ENCODE data around the gene PPIL4.

The PPIL4 gene, protein sequence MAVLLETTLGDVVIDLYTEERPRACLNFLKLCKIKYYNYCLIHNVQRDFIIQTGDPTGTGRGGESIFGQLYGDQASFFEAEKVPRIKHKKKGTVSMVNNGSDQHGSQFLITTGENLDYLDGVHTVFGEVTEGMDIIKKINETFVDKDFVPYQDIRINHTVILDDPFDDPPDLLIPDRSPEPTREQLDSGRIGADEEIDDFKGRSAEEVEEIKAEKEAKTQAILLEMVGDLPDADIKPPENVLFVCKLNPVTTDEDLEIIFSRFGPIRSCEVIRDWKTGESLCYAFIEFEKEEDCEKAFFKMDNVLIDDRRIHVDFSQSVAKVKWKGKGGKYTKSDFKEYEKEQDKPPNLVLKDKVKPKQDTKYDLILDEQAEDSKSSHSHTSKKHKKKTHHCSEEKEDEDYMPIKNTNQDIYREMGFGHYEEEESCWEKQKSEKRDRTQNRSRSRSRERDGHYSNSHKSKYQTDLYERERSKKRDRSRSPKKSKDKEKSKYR

DNA sequence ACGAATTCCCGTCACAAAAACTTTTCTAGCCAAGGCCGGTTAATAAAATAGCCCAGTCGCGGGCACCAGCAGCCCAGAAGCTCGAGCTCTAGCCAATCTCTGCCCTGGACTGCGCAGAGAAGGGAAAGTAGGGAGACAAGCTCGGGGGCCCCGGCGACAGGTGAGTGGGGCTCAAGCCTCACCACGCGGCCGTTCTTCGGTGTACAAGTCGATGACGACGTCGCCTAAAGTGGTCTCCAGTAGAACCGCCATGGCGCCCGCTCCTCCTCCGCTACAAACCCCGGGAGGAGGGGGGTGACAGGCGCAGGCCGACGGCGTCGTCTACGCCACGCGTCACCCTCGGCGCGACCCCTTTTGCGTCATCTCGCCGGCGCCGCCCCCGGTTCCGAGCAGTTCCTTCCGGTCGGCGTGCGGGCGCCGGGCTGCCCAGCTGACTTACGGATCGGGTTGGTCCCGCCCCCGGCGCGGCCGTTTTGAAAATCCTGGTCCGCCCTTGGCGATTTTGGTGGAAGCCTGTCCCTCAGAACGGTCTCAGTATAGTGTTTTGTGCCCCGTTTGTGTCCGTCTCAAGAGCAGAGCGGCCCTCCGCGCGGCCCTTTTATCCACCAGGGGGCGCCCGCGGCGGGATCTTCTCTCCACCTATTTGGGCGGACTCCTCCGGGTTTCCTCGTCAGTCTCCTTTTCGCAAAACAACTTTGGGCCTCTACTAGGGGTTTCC lies at the start of gene PPIL4:
TSS of gene PPIL4 (minus strand) at position 290 of the 718 bp plus-strand sequence. CDS start at position 252, 38 bp downstream.
- Mint-ChIP-seq H3K27ac (peak within 1 kb of the TSS; percentile 99), H3K27me3 (ENCODE audit: low read depth) (peaks cover 14% of the 10 kb centered on the region), H3K4me3 (peak within 1 kb of the TSS; percentile 97), H3K4me1 (ENCODE audit: low read depth) (peaks cover 33% of the 10 kb centered on the region), H3K9me3 (no peaks in the 10 kb centered on the region), H3K36me3 (ENCODE audit: low read depth) (peaks cover 9% of the 10 kb centered on the region)

DNA sequence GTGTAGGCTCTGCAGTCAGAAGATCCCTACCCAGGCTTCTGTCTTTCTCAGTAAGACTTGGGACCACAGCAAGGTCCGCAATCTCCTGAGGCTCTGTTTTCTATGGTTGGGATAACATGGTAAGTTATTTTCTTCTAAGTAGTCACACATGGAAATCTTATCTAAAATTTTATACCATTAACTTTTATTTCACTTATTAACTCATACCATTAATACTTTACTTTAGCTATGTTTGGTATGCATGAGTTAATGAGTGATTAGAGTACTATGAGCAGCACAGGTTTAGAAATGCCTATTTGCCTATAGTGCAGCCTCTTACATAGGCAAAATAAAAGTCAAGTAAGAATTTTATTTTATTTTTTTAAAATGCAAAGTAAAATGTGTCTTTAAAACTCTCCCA lies 47.6 kb upstream of the PPIL4 start:
- no peaks in the 10 kb centered on the region for H3K27me3 Mint-ChIP-seq (ENCODE audit: low read depth)
- no peak overlapping the region for H3K27ac Mint-ChIP-seq
- no peaks in the 10 kb centered on the region for H3K9me3 Mint-ChIP-seq
- no peak overlapping the region for H3K4me3 Mint-ChIP-seq
- H3K4me1 Mint-ChIP-seq (ENCODE audit: low read depth): no peaks in the 10 kb centered on the region
- peaks cover 36% of the 10 kb centered on the region for H3K36me3 Mint-ChIP-seq (ENCODE audit: low read depth)

DNA sequence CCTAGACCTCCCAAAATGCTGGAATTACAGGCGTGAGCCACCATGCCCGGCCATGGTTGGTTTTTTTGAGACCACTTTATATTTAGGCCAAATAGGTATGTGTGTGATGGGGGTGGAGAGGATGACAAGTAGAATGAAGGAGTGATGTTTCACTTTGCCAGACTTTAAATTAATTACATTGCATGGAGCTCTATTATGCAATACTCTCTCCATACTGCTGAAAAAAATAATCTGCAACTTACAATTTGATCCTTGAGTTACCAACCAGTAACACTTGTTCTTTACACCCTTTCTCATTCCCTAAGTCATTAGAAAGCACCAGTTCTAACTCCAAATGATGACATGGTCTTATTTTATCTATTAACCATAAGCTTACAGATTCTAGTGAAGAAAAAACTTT lies 47.1 kb upstream of the PPIL4 start:
- no peaks in the 10 kb centered on the region for H3K9me3 Mint-ChIP-seq
- H3K4me1 Mint-ChIP-seq (ENCODE audit: low read depth): no peaks in the 10 kb centered on the region
- peaks cover 31% of the 10 kb centered on the region for H3K36me3 Mint-ChIP-seq (ENCODE audit: low read depth)
- H3K4me3 Mint-ChIP-seq: no peak overlapping the region
- H3K27me3 Mint-ChIP-seq (ENCODE audit: low read depth): no peaks in the 10 kb centered on the region
- no peak overlapping the region for H3K27ac Mint-ChIP-seq

DNA sequence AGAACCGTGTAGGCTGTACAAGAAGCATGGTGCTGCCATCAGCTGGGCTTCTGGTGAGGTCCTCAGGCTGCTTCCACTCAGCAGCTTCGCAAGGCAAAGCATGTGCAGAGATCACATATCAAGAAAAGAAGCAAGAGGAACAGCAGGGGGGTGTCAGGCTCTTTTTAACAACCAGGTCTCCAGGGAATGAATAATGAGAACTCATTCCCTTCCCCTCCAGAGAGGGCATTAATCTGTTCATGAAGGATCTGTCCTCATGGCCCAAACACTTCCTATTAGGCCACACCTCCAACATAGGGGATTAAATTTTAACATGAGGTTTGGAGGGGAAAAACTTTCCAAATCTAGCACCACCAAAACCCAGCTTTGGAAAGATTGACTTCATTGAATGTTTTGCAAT lies 40.3 kb upstream of the PPIL4 start:
- H3K4me3 Mint-ChIP-seq: no peak overlapping the region
- no peaks in the 10 kb centered on the region for H3K4me1 Mint-ChIP-seq (ENCODE audit: low read depth)
- no peak overlapping the region for H3K27ac Mint-ChIP-seq
- H3K9me3 Mint-ChIP-seq: no peaks in the 10 kb centered on the region
- peaks cover 20% of the 10 kb centered on the region for H3K36me3 Mint-ChIP-seq (ENCODE audit: low read depth)
- H3K27me3 Mint-ChIP-seq (ENCODE audit: low read depth): no peaks in the 10 kb centered on the region

DNA sequence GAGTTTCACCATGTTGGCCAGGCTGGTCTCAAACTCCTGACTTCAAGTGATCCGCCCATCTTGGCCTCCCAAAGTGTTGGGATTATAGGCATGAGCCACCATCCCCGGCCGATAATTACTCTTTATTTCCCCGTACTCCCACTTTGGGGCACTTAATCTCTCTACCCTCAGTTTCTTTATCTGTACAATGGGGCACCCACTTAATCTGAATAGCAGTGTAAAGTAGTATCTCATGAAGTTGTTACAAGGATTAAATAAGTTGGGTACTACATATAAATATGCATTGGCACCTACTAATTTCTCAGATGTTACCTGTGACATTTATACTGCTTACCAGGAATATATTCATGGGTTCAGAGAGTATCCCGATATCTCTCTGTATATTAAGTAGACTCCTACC lies 35.5 kb upstream of the PPIL4 start:
- Mint-ChIP-seq H3K4me1 (ENCODE audit: low read depth) (no peaks in the 10 kb centered on the region), H3K9me3 (no peaks in the 10 kb centered on the region), H3K27me3 (ENCODE audit: low read depth) (no peaks in the 10 kb centered on the region), H3K36me3 (ENCODE audit: low read depth) (peaks cover 17% of the 10 kb centered on the region), H3K27ac (no peak overlapping the region), H3K4me3 (no peak overlapping the region)

DNA sequence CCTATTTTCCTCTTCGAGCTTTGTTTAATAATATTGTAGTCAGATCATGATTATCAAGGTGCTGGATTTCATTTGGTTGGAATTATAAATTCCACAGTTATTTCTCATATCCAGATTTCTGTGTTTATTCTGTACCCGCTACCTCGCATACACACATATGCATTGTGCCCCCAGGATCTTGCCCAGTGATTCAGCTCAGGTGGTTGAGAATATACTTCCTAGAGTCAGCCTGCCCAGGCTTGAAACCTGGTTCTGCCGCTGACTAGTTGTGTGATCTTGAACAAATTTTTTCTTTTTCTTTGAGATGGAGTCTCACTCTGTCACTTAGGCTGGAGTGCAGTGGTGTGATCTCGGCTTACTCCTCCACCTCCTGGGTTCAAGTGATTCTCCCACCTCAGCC lies 35.0 kb upstream of the PPIL4 start:
- Mint-ChIP-seq H3K36me3 (ENCODE audit: low read depth) (peaks cover 15% of the 10 kb centered on the region), H3K4me3 (no peak overlapping the region), H3K9me3 (no peaks in the 10 kb centered on the region), H3K4me1 (ENCODE audit: low read depth) (no peaks in the 10 kb centered on the region), H3K27me3 (ENCODE audit: low read depth) (no peaks in the 10 kb centered on the region), H3K27ac (no peak overlapping the region)

DNA sequence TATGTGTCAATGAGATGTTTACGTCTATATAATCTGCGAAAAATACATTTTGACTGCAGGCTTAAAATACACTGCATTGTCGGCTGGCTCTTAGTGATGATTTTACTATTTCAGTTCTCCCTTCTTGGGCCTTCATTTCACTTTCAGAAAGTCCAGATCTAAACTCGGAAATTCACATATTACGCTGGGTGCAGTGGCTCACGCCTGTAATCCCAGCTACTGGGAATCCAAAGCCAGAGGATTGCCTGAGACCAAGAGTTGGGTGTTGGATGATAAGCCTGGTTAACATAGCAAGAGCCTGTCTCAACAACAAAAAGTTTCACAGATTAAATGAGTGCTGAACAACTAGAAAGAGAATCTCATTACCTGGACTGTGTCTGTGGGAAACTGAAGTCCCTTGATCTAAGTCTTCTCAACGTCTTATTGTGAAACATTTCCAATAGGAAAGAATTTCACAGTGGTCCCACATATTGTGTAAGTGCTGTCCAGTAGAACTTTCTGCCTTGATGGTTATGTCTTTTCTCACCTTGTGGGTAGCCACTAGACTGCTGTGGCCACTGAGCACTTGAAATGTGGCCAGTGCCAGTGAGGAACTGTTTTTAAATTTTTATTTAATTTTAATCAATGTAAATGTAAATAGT lies 22.2 kb upstream of the PPIL4 start:
- no peaks in the 10 kb centered on the region for H3K36me3 Mint-ChIP-seq (ENCODE audit: low read depth)
- H3K27me3 Mint-ChIP-seq (ENCODE audit: low read depth): peaks cover 6% of the 10 kb centered on the region
- no peak overlapping the region for H3K27ac Mint-ChIP-seq
- peak overlapping the region; percentile 34 for H3K4me3 Mint-ChIP-seq
- no peaks in the 10 kb centered on the region for H3K9me3 Mint-ChIP-seq
- peaks cover 16% of the 10 kb centered on the region for H3K4me1 Mint-ChIP-seq (ENCODE audit: low read depth)

DNA sequence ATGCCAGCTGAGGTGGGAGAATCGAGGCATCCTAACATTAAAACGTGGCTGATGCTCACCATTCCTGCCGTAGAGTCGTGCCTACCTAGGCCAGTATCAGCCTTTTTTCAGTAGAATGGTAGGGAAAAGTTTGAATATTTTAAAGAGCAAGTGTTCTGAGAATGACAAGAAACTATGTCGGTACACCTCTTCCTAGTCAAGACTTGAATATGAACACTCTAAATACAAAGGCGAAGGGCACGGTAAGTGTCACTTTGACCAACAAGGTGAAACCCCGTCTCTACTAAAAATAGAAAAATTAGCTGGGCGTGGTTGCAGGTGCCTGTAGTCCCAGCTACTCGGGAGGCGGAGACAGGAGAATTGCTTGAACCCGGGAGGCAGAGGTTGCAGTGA lies 21.3 kb upstream of the PPIL4 start:
- peak overlapping the region; percentile 87 for H3K4me3 Mint-ChIP-seq
- peaks cover 6% of the 10 kb centered on the region for H3K27me3 Mint-ChIP-seq (ENCODE audit: low read depth)
- H3K4me1 Mint-ChIP-seq (ENCODE audit: low read depth): peaks cover 16% of the 10 kb centered on the region
- H3K9me3 Mint-ChIP-seq: no peaks in the 10 kb centered on the region
- H3K27ac Mint-ChIP-seq: no peak overlapping the region
- H3K36me3 Mint-ChIP-seq (ENCODE audit: low read depth): no peaks in the 10 kb centered on the region

DNA sequence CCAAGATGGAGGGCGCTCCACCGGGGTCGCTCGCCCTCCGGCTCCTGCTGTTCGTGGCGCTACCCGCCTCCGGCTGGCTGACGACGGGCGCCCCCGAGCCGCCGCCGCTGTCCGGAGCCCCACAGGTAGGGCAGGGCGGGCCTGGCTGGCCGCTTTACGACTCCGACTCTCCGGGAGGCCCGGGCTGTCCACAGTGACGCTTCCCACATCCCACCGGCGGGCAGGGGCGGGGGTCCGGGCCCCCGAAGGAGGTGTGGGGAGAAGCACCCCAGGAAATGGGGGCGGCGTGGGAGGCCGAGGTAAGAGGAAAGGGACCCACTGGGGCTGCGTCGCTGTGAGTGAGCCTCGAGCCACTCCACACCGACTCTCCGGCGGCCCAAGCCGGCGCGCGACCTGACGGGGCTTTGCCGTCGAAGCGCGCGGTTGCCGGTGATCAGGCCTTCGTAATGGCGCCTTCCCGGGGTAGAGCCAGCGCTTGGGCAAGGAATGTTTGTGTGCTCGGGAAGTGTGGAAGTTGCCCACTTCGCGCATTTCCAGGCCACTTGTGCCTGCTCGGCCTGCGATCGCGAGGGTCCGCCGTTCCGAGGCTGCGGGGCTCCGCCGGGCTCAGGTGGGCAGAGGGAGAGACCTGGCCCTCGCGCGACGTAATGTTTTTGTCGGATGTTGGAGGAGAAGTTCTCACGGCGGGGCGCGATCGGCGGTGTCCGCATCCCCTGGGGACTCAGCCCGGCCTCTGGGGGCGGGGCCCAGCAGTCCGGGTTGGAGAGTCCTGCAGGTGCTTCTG lies 20.8 kb upstream of the PPIL4 start:
- Mint-ChIP-seq H3K27me3 (ENCODE audit: low read depth) (peaks cover 6% of the 10 kb centered on the region), H3K9me3 (no peaks in the 10 kb centered on the region), H3K4me1 (ENCODE audit: low read depth) (peaks cover 16% of the 10 kb centered on the region), H3K36me3 (ENCODE audit: low read depth) (no peaks in the 10 kb centered on the region), H3K4me3 (peak overlapping the region; percentile 87), H3K27ac (peak overlapping the region; percentile 63)

DNA sequence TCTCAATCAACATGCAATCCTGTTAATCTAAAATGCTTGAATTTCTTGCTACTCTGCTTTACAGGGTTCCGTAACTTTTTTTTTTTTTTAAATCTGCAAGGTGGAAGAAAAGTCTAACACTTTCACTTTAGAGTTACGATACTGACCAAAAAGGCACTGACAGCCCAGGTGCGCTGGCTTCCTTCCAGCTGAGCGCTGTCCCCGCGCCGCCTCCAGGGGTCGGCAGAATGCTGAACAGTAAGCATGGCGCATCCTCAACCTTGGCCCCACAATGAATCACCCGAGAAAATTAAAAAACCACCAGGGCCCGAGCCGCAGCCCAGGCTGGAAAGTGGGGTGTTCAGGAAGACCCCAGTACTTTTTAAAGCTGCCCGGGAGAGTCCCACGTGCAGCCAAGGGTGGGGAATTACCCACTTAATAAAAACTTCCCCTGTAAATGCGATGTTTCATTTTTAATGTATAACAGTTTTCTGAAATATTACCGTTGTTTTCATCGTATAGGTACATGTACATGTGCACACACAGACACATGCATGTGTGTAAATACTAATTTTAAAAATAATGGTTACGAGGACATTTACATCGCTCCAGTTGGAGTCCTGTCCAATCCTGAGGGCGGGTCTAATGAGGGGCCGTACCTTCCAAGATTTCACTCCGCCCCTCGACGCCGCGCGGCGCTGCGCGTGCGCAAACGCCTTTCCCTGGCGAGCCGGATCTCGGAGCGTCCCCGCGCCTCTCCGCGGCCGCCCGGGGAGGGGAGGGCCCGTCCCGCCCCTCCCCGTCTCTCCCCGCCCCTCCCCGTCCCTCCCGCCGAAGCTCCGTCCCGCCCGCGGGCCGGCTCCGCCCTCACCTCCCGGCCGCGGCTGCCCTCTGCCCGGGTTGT lies 19.9 kb upstream of the PPIL4 start, which contains the start of gene GINM1:
TSS of gene GINM1 (plus strand) at position 849 of the 883 bp plus-strand sequence. CDS start 40 bp downstream, outside the sequence.
- H3K9me3 Mint-ChIP-seq: no peaks in the 10 kb centered on the region
- no peaks in the 10 kb centered on the region for H3K36me3 Mint-ChIP-seq (ENCODE audit: low read depth)
- H3K4me1 Mint-ChIP-seq (ENCODE audit: low read depth): peaks cover 16% of the 10 kb centered on the region
- peak within 1 kb of the TSS; percentile 93 for H3K4me3 Mint-ChIP-seq
- peak within 1 kb of the TSS; percentile 88 for H3K27ac Mint-ChIP-seq
- H3K27me3 Mint-ChIP-seq (ENCODE audit: low read depth): peaks cover 7% of the 10 kb centered on the region

DNA sequence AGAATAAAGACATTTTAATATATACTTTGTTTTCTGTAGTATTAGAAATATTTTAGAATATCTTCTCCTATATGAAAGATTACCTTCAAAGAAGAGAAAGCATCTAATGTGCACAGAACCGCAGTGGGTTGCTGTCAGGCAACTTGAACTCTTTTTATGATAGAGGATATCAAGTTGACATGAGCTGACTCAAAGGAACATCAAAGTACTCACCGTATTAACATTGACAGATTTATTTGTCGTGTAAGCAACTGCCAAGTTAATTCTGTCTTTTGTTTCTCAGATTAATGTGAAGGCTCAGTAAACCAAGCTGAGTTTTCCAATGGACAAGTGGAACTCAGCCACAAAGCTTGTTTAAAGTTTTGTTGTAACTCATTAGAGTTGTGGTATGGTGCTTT lies 18.1 kb upstream of the PPIL4 start:
- Mint-ChIP-seq H3K9me3 (no peaks in the 10 kb centered on the region), H3K27ac (no peak overlapping the region), H3K4me1 (ENCODE audit: low read depth) (peaks cover 16% of the 10 kb centered on the region), H3K27me3 (ENCODE audit: low read depth) (peaks cover 25% of the 10 kb centered on the region), H3K4me3 (no peak overlapping the region), H3K36me3 (ENCODE audit: low read depth) (no peaks in the 10 kb centered on the region)

DNA sequence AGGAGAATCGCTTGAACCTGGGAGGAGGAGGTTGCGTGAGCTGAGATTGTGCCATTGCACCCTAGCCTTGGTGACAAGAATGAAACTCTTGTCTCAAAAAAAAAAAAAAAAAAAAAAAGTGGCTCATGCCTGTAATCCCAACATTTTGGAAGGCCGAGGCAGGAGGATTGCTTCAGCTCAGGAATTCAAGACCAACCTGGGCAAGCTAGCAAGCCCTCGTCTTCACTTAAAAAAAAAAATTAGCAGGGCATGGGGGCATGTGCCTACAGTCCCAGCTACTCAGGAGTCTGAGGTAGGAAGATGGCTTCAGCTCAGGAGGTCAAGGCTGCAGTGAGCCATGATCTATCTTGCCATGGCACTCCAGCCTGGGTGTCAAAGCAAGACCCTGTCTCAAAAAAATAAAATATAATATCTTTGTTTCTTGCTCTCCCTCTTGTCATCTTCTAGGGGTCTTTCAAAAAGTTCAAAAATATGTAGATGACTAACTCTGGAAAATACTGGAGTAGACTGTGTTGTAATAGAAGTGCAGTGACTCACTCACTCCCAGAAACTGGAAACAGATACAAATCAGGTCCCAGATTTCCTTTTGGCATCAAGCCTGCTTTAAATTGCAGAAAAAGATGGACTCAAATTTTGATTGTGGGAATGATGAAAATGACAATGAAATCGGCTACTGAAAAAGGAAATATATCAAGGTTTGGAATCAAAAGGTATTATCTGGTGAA lies 17.5 kb upstream of the PPIL4 start:
- H3K27ac Mint-ChIP-seq: no peak overlapping the region
- H3K4me3 Mint-ChIP-seq: no peak overlapping the region
- peaks cover 16% of the 10 kb centered on the region for H3K4me1 Mint-ChIP-seq (ENCODE audit: low read depth)
- H3K9me3 Mint-ChIP-seq: no peaks in the 10 kb centered on the region
- H3K27me3 Mint-ChIP-seq (ENCODE audit: low read depth): peaks cover 30% of the 10 kb centered on the region
- no peaks in the 10 kb centered on the region for H3K36me3 Mint-ChIP-seq (ENCODE audit: low read depth)

DNA sequence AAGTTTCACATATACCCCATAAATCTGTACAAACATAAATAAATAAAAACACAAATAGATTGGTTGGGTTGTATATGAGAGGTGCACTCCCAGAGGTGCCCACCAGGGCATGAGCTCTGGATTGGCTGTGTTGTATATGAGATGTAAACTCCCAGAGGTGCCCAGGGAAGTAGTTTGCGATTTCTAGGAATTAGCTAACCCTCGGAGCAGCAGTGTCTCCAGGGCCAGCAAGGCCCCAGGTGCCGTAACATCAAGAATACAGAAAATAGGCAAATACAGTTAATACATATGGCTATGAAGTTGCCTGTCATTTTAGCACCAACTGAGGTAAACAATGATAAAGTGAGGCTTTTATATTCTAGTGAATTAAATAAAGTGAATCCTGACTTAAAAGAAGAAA lies 14.9 kb upstream of the PPIL4 start:
- no peak overlapping the region for H3K27ac Mint-ChIP-seq
- peaks cover 7% of the 10 kb centered on the region for H3K4me1 Mint-ChIP-seq (ENCODE audit: low read depth)
- H3K36me3 Mint-ChIP-seq (ENCODE audit: low read depth): no peaks in the 10 kb centered on the region
- H3K9me3 Mint-ChIP-seq: no peaks in the 10 kb centered on the region
- H3K27me3 Mint-ChIP-seq (ENCODE audit: low read depth): peaks cover 54% of the 10 kb centered on the region
- no peak overlapping the region for H3K4me3 Mint-ChIP-seq

Measured in T-helper 1 cell treated with Interleukin-12 subunit alpha and Interleukin-12 subunit beta and Interleukin-4 antibody, amounts not matched to agents 30 μg/mL and 1 μg/mL, for 36 hours (primary cell).